ENCODE data around the gene GHRH.

GHRH gene

GRCh38 chr20:37278966-37279590 is 17.5 kb upstream of the GHRH start:
- Histone ChIP-seq H3K36me3 (replicated peaks; ENCODE audit: low read depth, low read length) (no peaks in the 10 kb centered on the region), H3K4me1 (ENCODE audit: low read length) (peaks cover 34% of the 10 kb centered on the region), H2AFZ (ENCODE audit: low read depth, low read length) (no peak overlapping the region), H3K79me2 (ENCODE audit: low read length) (no peaks in the 10 kb centered on the region), H3K9ac (ENCODE audit: low read length) (no peak overlapping the region), H3K27me3 (ENCODE audit: low read depth, low read length) (no peaks in the 10 kb centered on the region), H3K9me3 (ENCODE audit: insufficient read depth, low read length) (no peaks in the 10 kb centered on the region), H3K4me3 (ENCODE audit: low read length) (no peak overlapping the region), H4K20me1 (ENCODE audit: insufficient read depth, low read length) (no peaks in the 10 kb centered on the region), H3K4me2 (ENCODE audit: low read length) (no peak overlapping the region), H3K27ac (ENCODE audit: low read length) (no peak overlapping the region)
- no peak for TF ChIP-seq EZH2phosphoT487 (IDR thresholded peaks at IDR 0.05; ENCODE audit: low read depth)
- TF ChIP-seq CTCF (IDR thresholded peaks at IDR 0.05; ENCODE audit: low read depth, low read length) = no peak

GRCh38 chr20:37277253-37277593 is 15.6 kb upstream of the GHRH start:
- peak overlapping the region; percentile 52 for H3K9ac ChIP-seq (ENCODE audit: low read length)
- H2AFZ ChIP-seq (ENCODE audit: low read depth, low read length) = peak overlapping the region; percentile 24; the same call in 1 of the 2 replicates
- H3K27me3 ChIP-seq (ENCODE audit: low read depth, low read length) = no peaks in the 10 kb centered on the region
- peak overlapping the region; percentile 71 for H3K27ac ChIP-seq (ENCODE audit: low read length)
- H3K9me3 ChIP-seq (ENCODE audit: insufficient read depth, low read length) = no peaks in the 10 kb centered on the region
- peaks cover 40% of the 10 kb centered on the region for H3K4me1 ChIP-seq (ENCODE audit: low read length)
- H3K4me3 ChIP-seq (ENCODE audit: low read length) = peak overlapping the region; percentile 49
- peak overlapping the region; percentile 71 for H3K4me2 ChIP-seq (ENCODE audit: low read length)
- H3K79me2 ChIP-seq (ENCODE audit: low read length) = no peaks in the 10 kb centered on the region
- TF ChIP-seq CTCF (IDR thresholded peaks at IDR 0.05; ENCODE audit: low read depth, low read length) (no peak), EZH2phosphoT487 (IDR thresholded peaks at IDR 0.05; ENCODE audit: low read depth) (no peak)
- no peaks in the 10 kb centered on the region for H4K20me1 ChIP-seq (ENCODE audit: insufficient read depth, low read length)
- H3K36me3 ChIP-seq (replicated peaks; ENCODE audit: low read depth, low read length) = no peaks in the 10 kb centered on the region

GRCh38 chr20:37276494-37277252 is 15.1 kb upstream of the GHRH start:
- no peaks in the 10 kb centered on the region for H4K20me1 ChIP-seq (ENCODE audit: insufficient read depth, low read length)
- H3K79me2 ChIP-seq (ENCODE audit: low read length) = no peaks in the 10 kb centered on the region
- H3K4me3 ChIP-seq (ENCODE audit: low read length) = peak overlapping the region; percentile 49
- H3K9me3 ChIP-seq (ENCODE audit: insufficient read depth, low read length) = no peaks in the 10 kb centered on the region
- H2AFZ ChIP-seq (ENCODE audit: low read depth, low read length) = peak overlapping the region; percentile 24
- H3K36me3 ChIP-seq (replicated peaks; ENCODE audit: low read depth, low read length) = no peaks in the 10 kb centered on the region
- H3K27me3 ChIP-seq (ENCODE audit: low read depth, low read length) = no peaks in the 10 kb centered on the region
- peak overlapping the region; percentile 52 for H3K9ac ChIP-seq (ENCODE audit: low read length)
- H3K4me2 ChIP-seq (ENCODE audit: low read length) = peak overlapping the region; percentile 71
- peaks cover 40% of the 10 kb centered on the region for H3K4me1 ChIP-seq (ENCODE audit: low read length)
- no peak for TF ChIP-seq EZH2phosphoT487 (IDR thresholded peaks at IDR 0.05; ENCODE audit: low read depth)
- TF ChIP-seq CTCF (IDR thresholded peaks at IDR 0.05; ENCODE audit: low read depth, low read length) = peak; percentile 96
- peak overlapping the region; percentile 71 for H3K27ac ChIP-seq (ENCODE audit: low read length)

- Histone ChIP-seq H2AFZ (ENCODE audit: low read depth, low read length) (peak overlapping the region; percentile 32), H4K20me1 (ENCODE audit: insufficient read depth, low read length) (no peaks in the 10 kb centered on the region), H3K4me3 (ENCODE audit: low read length) (peak overlapping the region; percentile 10; the same call in 1 of the 2 replicates), H3K27ac (ENCODE audit: low read length) (peak overlapping the region; percentile 7; the same call in 1 of the 2 replicates), H3K9ac (ENCODE audit: low read length) (peak overlapping the region; percentile 1; the same call in 1 of the 2 replicates), H3K27me3 (ENCODE audit: low read depth, low read length) (no peaks in the 10 kb centered on the region), H3K4me1 (ENCODE audit: low read length) (peaks cover 55% of the 10 kb centered on the region), H3K36me3 (replicated peaks; ENCODE audit: low read depth, low read length) (no peaks in the 10 kb centered on the region), H3K9me3 (ENCODE audit: insufficient read depth, low read length) (no peaks in the 10 kb centered on the region), H3K4me2 (ENCODE audit: low read length) (peak overlapping the region; percentile 54), H3K79me2 (ENCODE audit: low read length) (no peaks in the 10 kb centered on the region)
- TF ChIP-seq EZH2phosphoT487 (IDR thresholded peaks at IDR 0.05; ENCODE audit: low read depth) (no peak), CTCF (IDR thresholded peaks at IDR 0.05; ENCODE audit: low read depth, low read length) (no peak)
Measured at GRCh38 chr20:37274851-37275524, 13.4 kb upstream of the GHRH start.
